WERI-Rb-1 (cell line): ENCODE data around the gene ARTN.

Experiments
- DNase-seq: peaks from one replicate; pipeline ENCODE4 v3.0.0-alpha.2; 2020
- H3K27ac ChIP-seq: fragments of 250-450 bp; sonication (Bioruptor Pico); 2 replicates; pipeline ENCODE4 v1.5.1; 2020; ENCODE audit warnings: mild to moderate bottlenecking, moderate library complexity
- H3K27me3 ChIP-seq: fragments of 250-450 bp; sonication (Bioruptor Pico); 2 replicates; pipeline ENCODE4 v1.5.1; 2021; ENCODE audit warnings: mild to moderate bottlenecking, low read depth, moderate library complexity; ENCODE audit not compliant: insufficient read depth, severe bottlenecking
- H3K36me3 ChIP-seq: fragments of 250-450 bp; sonication (Bioruptor Pico); 2 replicates; pipeline ENCODE4 v1.5.1; 2020; ENCODE audit warnings: mild to moderate bottlenecking, moderate library complexity
- H3K4me3 ChIP-seq: 2 replicates; pipeline ENCODE4 v1.5.1; 2011; ENCODE audit warnings: low read depth, mild to moderate bottlenecking, control low read depth, low read length
- H3K9me3 ChIP-seq: fragments of 250-450 bp; sonication (Bioruptor Pico); 2 replicates; pipeline ENCODE4 v1.5.1; 2021; ENCODE audit warnings: mild to moderate bottlenecking, moderate library complexity; ENCODE audit not compliant: severe bottlenecking
- CTCF ChIP-seq: IDR thresholded peaks from 2 replicates; pipeline ENCODE4 v1.5.1; 2011; ENCODE audit warnings: low read depth, mild to moderate bottlenecking, control low read depth, inconsistent platforms, low read length

ARTN gene

GRCh38 chr1:43982808-43983207 is 49.2 kb downstream of the ARTN start:
- no peak for DNase-seq
- H3K27ac ChIP-seq = no peak overlapping the region
- peaks cover 60% of the 10 kb centered on the region for H3K36me3 ChIP-seq
- H3K27me3 ChIP-seq = no peaks in the 10 kb centered on the region
- no peak for TF ChIP-seq CTCF
- H3K4me3 ChIP-seq = no peak overlapping the region
- H3K9me3 ChIP-seq = no peaks in the 10 kb centered on the region

GRCh38 chr1:43983253-43983899 is 49.8 kb downstream of the ARTN start:
- H3K27ac ChIP-seq = no peak overlapping the region
- no peaks in the 10 kb centered on the region for H3K9me3 ChIP-seq
- peaks cover 54% of the 10 kb centered on the region for H3K36me3 ChIP-seq
- H3K4me3 ChIP-seq = no peak overlapping the region
- DNase-seq = no peak
- no peaks in the 10 kb centered on the region for H3K27me3 ChIP-seq
- no peak for TF ChIP-seq CTCF

GRCh38 chr1:43984855-43985254 is 51.3 kb downstream of the ARTN start:
- TF ChIP-seq CTCF = no peak

GRCh38 chr1:43985984-43986595 is 52.5 kb downstream of the ARTN start:
- peaks cover 50% of the 10 kb centered on the region for H3K36me3 ChIP-seq
- H3K4me3 ChIP-seq = no peak overlapping the region
- no peak for TF ChIP-seq CTCF
- no peak overlapping the region for H3K27ac ChIP-seq
- H3K9me3 ChIP-seq = no peaks in the 10 kb centered on the region
- H3K27me3 ChIP-seq = no peaks in the 10 kb centered on the region
- DNase-seq = no peak

More at GRCh38 chr1:43984855-43985254, 51.3 kb downstream of the ARTN start:
- H3K4me3 ChIP-seq = no peak overlapping the region
- H3K36me3 ChIP-seq = peaks cover 54% of the 10 kb centered on the region
- no peaks in the 10 kb centered on the region for H3K27me3 ChIP-seq
- H3K9me3 ChIP-seq = no peaks in the 10 kb centered on the region
- H3K27ac ChIP-seq = no peak overlapping the region
- no peak for DNase-seq

- Histone ChIP-seq H3K27ac (no peak overlapping the region), H3K4me3 (no peak overlapping the region), H3K9me3 (no peaks in the 10 kb centered on the region), H3K27me3 (no peaks in the 10 kb centered on the region), H3K36me3 (peaks cover 44% of the 10 kb centered on the region)
- no peak for DNase-seq
- no peak for TF ChIP-seq CTCF
Measured at GRCh38 chr1:43986712-43987111, 53.1 kb downstream of the ARTN start.
